Stimulated activated CD8-positive, alpha-beta memory T cell treated with anti-CD3 and anti-CD28 coated beads, Interleukin-15, amount 100 ng/mL, for 4 hours (primary cell): Measurements from ENCODE around the gene SUGP2.

Source experiments
- DNase-seq, 2 donors: peaks; one replicate each; pipeline ENCODE4 v3.0.0-alpha.2; 2020; ENCODE audit warnings: low read depth in 2 of 2

The SUGP2 gene

GRCh38 chr19:18991006-18991405 lies 42.3 kb downstream of the SUGP2 start:
- DNase-seq, result no peak

- no peak for DNase-seq
Measured at GRCh38 chr19:18990128-18990708, 43.1 kb downstream of the SUGP2 start.

DNA sequence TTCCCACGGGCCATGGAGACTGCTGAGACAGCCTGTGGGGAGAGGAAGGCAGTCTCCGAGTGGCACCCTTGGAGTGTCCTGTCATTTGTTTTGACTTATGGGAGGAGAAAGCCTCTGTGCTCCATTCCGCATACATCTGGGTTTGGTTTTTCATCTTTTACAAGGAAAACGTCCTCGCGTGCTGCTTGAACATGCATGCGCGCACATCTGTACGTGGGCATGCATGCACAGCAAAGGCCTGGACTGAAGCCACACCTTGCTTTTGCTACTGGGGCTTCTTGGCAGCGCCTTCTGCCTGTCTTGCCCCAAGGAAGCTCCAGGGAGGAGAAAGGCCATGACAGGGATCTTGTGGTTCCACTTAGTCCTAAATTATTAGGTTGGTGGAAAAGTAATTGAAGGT lies 44.0 kb downstream of the SUGP2 start:
- DNase-seq, result no peak

DNA sequence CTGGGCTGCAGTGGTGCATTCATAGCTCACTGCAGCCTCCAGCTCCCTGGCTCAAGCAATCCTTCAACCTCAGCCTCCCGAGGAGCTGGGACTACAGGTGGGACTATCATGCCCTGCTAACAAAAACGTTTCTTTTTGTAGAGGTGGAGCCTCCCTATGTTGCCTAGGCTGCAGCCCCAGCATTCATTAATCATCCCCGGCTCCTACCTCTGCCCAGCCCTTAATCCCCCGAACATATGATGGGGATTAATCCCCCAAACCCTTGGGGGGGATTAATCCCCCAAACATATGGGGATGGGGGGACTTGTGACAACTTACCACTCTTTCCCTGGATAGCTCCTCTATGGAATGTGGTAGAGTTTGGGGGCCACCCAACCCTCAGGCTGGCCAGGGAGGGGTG lies 45.9 kb downstream of the SUGP2 start:
- DNase-seq, result no peak

DNA sequence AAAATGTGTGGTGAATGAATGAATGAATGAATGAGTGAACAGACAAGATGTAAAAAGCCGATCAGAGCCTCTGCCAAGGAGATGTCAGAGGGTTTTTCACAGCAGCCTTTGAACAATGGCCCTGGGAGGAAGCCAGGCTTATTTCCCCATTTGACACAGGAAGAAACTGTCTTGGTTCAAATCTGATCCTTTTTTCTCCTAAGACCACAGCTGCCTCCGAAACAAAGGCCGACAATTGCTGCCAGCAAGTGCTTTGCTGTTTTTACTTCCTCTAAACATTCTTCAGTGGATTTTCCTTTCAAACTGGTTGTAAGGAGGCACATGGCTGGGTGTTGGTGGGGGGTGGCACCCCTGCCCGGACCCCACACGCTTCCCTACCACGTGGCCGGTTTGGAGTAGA lies 48.1 kb downstream of the SUGP2 start:
- DNase-seq, result no peak

- DNase-seq, result no peak
Measured at GRCh38 chr19:18984251-18984650, 49.1 kb downstream of the SUGP2 start.

DNA sequence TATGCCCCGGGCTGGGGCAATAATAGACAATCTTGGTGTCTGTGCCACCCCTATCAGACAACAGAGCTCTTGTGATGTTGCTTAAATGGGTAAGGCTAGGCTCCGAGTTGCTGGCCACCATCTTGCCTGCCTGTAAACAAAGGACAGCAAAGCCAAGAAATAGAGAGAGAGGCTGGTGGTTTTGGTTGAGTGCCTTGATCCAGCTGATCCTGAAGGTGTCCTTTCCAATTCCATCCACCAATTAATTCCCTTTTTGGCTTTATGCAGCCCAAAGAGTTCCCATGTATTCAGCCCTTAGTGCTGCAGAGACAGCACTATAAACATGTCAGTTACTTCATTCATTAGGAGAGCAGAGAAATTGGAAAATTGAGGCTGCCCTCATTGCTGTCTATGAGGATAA lies 50.6 kb downstream of the SUGP2 start:
- no peak for DNase-seq

DNA sequence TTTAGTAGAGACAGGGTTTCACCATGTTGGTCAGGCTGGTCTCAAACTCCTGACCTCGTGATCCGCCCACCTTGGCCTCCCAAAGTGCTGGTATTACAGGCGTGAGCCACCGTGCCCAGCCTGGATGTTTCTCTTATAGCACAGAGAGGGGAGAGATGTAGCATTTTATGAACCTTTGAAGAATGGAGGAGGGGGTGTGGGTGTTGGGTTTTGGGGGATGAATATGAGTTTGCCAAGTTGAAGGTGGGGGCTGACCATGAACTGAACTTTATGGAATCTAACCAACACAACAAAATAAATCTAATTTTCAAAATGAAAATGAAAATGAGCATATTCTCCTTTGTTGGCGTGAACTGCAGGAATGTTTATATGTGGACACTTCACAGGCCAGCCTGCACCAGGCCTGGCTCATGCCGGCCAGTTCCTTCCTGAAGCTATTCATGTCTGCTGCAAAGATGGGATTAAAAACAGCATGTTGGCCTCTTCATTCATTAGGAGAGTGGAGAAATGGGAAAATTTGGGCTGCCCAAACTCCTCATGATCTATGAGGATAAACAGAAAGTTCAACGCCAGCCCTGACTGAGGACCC lies 52.8 kb downstream of the SUGP2 start:
- no peak for DNase-seq

GRCh38 chr19:18978616-18979015 lies 54.7 kb downstream of the SUGP2 start:
- DNase-seq, result no peak

- DNase-seq, result no peak
Measured at GRCh38 chr19:18975869-18976268, 57.4 kb downstream of the SUGP2 start.

- no peak for DNase-seq
Measured at GRCh38 chr19:18975011-18975410, 58.3 kb downstream of the SUGP2 start.

- no peak for DNase-seq
Measured at GRCh38 chr19:18972851-18973250, 60.5 kb downstream of the SUGP2 start.

- DNase-seq, result no peak
Measured at GRCh38 chr19:18972301-18972811, 61.0 kb downstream of the SUGP2 start.

DNA sequence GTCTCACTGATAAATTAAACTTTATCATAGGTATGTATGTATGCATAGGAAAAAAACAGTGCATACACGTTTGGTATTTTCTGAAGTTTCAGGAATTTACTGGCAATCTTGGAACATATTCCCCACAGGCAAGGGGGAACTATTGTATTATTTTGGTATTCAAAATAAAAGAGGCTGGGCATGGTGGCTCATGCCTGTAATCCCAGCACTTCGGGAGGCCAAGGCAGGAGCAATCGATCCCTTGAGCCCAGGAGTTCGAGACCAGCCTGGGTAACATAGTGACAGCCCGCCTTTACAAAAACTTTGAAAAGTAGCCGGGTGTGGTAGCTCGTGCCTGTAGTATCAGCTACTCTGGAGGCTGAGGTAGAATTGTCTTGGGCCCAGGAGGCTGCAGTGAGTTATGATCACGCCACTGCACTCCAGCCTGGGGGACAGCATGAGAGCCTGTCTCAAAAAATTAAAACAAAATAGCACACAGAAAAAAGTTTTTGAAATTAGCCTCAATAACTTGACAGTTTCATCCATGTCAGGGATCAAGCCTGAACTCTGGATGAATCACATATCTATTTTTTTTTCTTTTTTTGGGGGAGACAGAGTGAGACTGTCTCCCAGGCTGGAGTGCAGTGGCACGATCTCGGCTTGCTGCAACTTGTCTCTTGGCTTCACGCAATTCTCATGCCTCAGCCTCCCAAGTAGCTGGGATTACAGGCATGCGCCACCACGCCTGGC lies 63.2 kb downstream of the SUGP2 start:
- DNase-seq, result no peak

- no peak for DNase-seq
Measured at GRCh38 chr19:18967358-18968146, 65.8 kb downstream of the SUGP2 start.

GRCh38 chr19:18966307-18966706 lies 67.0 kb downstream of the SUGP2 start:
- no peak for DNase-seq

- DNase-seq, result no peak
Measured at GRCh38 chr19:18964121-18964520, 69.2 kb downstream of the SUGP2 start.

DNA sequence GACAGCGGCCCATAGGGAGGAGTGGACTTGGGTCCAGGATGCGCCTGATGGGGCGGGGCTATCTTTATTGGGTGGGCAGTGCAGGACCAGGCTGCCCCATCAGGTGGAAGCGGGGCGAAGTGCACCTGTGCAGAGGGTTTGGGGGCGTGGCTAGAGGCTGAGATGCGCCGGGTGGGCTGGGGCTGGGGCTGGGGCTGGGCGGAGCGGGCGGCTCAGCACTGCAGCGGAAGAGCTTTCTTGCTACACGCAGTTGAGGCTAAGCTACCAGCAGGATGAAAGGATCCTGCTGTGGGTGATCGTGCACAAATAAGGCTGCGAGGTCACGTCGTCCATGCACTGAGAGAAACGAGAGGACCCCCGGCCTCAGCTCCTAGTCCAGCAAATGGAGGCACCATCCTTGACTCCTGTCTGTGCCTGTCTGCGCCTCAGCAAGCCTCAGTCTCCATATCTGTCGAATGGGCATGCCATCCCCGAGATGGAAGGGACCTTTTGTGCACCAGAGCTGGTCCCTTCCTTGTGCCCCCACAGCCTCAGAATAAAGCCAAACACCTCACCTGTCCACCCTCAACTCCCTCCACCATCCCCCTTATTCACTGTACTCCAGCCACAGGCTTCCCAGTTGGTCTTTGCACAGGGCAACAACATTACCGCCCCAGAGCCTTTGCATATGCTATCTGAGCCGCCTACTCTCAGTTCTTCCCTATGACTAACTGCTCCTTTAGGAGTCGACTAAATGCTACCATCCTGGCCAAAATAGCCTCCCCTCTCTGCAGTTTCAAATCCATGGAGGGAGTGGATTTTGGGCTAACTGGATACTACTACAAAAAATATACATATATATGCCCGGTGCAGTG lies 71.3 kb downstream of the SUGP2 start:
- no peak for DNase-seq

DNA sequence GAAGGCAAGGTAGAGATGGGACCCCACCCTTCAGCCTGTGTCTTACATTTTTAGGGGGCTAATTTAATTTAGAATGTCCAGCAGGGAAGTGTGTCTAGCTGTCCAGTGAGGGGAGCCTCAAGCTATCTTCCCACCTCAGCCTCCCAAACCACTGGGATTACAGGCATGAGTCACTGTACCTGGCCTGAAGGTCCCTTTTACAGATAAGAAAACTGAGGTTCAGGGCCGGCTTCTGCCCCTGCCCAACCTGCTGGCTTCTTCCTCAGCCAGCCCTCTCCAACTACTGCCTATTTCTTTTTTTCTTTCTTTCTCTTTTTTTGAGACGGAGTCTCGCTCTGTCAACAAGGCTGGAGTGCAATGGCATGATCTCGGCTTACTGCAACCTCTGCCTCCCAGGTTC lies 72.9 kb downstream of the SUGP2 start:
- no peak for DNase-seq

GRCh38 chr19:18955042-18955441 lies 78.3 kb downstream of the SUGP2 start:
- DNase-seq, result no peak

GRCh38 chr19:18954094-18954493 lies 79.2 kb downstream of the SUGP2 start:
- no peak for DNase-seq
